ENCODE results near the gene PPARG.

The PPARG gene

GRCh38 chr3:12396471-12396870 is 107.6 kb downstream of the PPARG start:
- no peak overlapping the region for H3K27ac ChIP-seq
- no peak overlapping the region for H3K4me3 ChIP-seq

- Histone ChIP-seq H3K27ac (no peak overlapping the region), H3K4me3 (no peak overlapping the region)
Measured at GRCh38 chr3:12399226-12399625, 110.4 kb downstream of the PPARG start.

- Histone ChIP-seq H3K27ac (no peak overlapping the region), H3K4me3 (no peak overlapping the region)
Measured at GRCh38 chr3:12400616-12401194, 111.8 kb downstream of the PPARG start.

GRCh38 chr3:12401208-12401607 is 112.3 kb downstream of the PPARG start:
- H3K4me3 ChIP-seq: no peak overlapping the region
- no peak overlapping the region for H3K27ac ChIP-seq

- H3K4me3 ChIP-seq: no peak overlapping the region
- H3K27ac ChIP-seq: peak overlapping the region in 2 of 21 experiments; percentile 56 to 63
Measured at GRCh38 chr3:12405432-12406272, 116.8 kb downstream of the PPARG start.

GRCh38 chr3:12408984-12409683 is 120.3 kb downstream of the PPARG start:
- Histone ChIP-seq H3K27ac (no peak overlapping the region), H3K4me3 (no peak overlapping the region)

- no peak overlapping the region for H3K4me3 ChIP-seq
- H3K27ac ChIP-seq: no peak overlapping the region
Measured at GRCh38 chr3:12409684-12410596, 121.1 kb downstream of the PPARG start.

- no peak overlapping the region for H3K27ac ChIP-seq
- no peak overlapping the region for H3K4me3 ChIP-seq
Measured at GRCh38 chr3:12413721-12414255, 124.9 kb downstream of the PPARG start.

GRCh38 chr3:12415014-12415680 is 126.3 kb downstream of the PPARG start:
- no peak overlapping the region for H3K27ac ChIP-seq
- H3K4me3 ChIP-seq: no peak overlapping the region

- Histone ChIP-seq H3K4me3 (no peak overlapping the region), H3K27ac (no peak overlapping the region)
Measured at GRCh38 chr3:12416731-12417130, 127.9 kb downstream of the PPARG start.

- Histone ChIP-seq H3K27ac (no peak overlapping the region), H3K4me3 (no peak overlapping the region)
Measured at GRCh38 chr3:12420393-12420792, 131.5 kb downstream of the PPARG start.

GRCh38 chr3:12421132-12421531 is 132.3 kb downstream of the PPARG start:
- Histone ChIP-seq H3K27ac (no peak overlapping the region), H3K4me3 (no peak overlapping the region)

- Histone ChIP-seq H3K4me3 (no peak overlapping the region), H3K27ac (no peak overlapping the region)
Measured at GRCh38 chr3:12423131-12423530, 134.3 kb downstream of the PPARG start.

- Histone ChIP-seq H3K4me3 (no peak overlapping the region), H3K27ac (no peak overlapping the region)
Measured at GRCh38 chr3:12423918-12424630, 135.2 kb downstream of the PPARG start.

GRCh38 chr3:12424635-12425319 is 135.9 kb downstream of the PPARG start:
- no peak overlapping the region for H3K27ac ChIP-seq
- H3K4me3 ChIP-seq: no peak overlapping the region

- Histone ChIP-seq H3K27ac (no peak overlapping the region), H3K4me3 (no peak overlapping the region)
Measured at GRCh38 chr3:12425850-12426579, 137.1 kb downstream of the PPARG start.

- H3K27ac ChIP-seq: no peak overlapping the region
- no peak overlapping the region for H3K4me3 ChIP-seq
Measured at GRCh38 chr3:12427551-12427950, 138.7 kb downstream of the PPARG start.

Measured in skin epidermis (tissue), 12 donors.